Adrenal gland (tissue), 12 donors: ENCODE data around the gene FAM20C. TPM values are rescaled to one million over a fixed set of nuclear protein-coding genes. Genes with fewer than 3 reads are reported as not detected.

Experiments used
- DNase-seq, 7 donors: peaks; one replicate each; pipeline ENCODE4 v3.0.0-alpha.2; 2019 to 2020
- H3K27ac ChIP-seq, 5 donors: fragments of 200-600 bp; sonication (generic) in 4 of 5; 1 replicate in 3 of 5; 2 replicates in 2 of 5; pipeline versions ENCODE4 v1.5.1 to v1.8.0; 2016 to 2020; ENCODE audit warnings: mild to moderate bottlenecking in 1 of 5
- H3K27me3 ChIP-seq: fragments of 200-600 bp; 2 replicates; pipeline ENCODE4 v1.8.0; 2021
- H3K36me3 ChIP-seq, 2 donors: fragments of 200-600 bp; replicated peaks in 1 of 2; 1 replicate in 1 of 2; 2 replicates in 1 of 2; pipeline versions ENCODE4 v1.5.1 to v1.8.0; 2018 to 2022
- H3K4me1 ChIP-seq, 2 donors: fragments of 200-600 bp; replicated peaks in 1 of 2; 1 replicate in 1 of 2; 2 replicates in 1 of 2; pipeline versions ENCODE4 v1.5.1 to v1.8.0; 2018 to 2021
- H3K4me3 ChIP-seq, 4 donors: fragments of 200-600 bp; sonication (generic) in 3 of 4; one replicate each; pipeline ENCODE4 v1.5.1; 2016 to 2018
- H3K9me3 ChIP-seq, 3 donors: fragments of 200-600 bp; sonication (generic) in 1 of 3; replicated peaks in 1 of 3; 1 replicate in 2 of 3; 2 replicates in 1 of 3; pipeline versions ENCODE4 v1.5.1 to v1.8.0; 2016 to 2021
- POLR2A ChIP-seq, 2 donors: fragments of 450-650 bp; IDR thresholded peaks; one replicate each; pipeline ENCODE4 v1.6.1; 2017; ENCODE audit warnings: antibody characterized with exemption in 2 of 2, mild to moderate bottlenecking in 2 of 2, moderate library complexity in 1 of 2
- WGBS, 4 donors: extraction: QIAGEN DNeasy Blood & Tissue Kit in 2 of 4; methylation state at CpG; one replicate each; pipeline versions ENCODE4 v1.1.5 to v1.1.7; 2013 to 2017; 5-methylcytosine and 5-hydroxymethylcytosine counted together
- intact Hi-C, 2 donors: fragments of 100-400 bp; cut with DNase I; formaldehyde crosslinking; loops; one replicate each; pipeline versions ENCODE4 v1.14.1 to v1.15.0; 2022 to 2023
- polyA plus RNA-seq, 3 donors: library from polyadenylated mRNA; stranded (reverse); fragments of 200-250 nt in 2 of 3; fragments of 350-450 nt in 1 of 3; fragmentation: Illumina TruSeq in 1 of 3; extraction: RNeasy Lipid Tissue Mini Kit (QIAGEN cat#74804) in 1 of 3; gene quantifications; one replicate each; pipeline ENCODE4 v1.2.3, GENCODE V29; 2013 to 2014
- total RNA-seq, 9 donors: library from RNA; depleted of rRNA in 4 of 9; stranded (reverse); fragments of >200 nt in 4 of 9; fragments of 120-200 nt in 1 of 9; fragmentation: NEBNext Ultra II Directional in 1 of 9; extraction: Animal tissue kit (Norgen Biotek cat#: 25700) in 1 of 9; gene quantifications; one replicate each; pipeline versions ENCODE4 v1.1.0 to v1.2.4, GENCODE V29; 2013 to 2023
- TF ChIP-seq, protein P1 (sequence below), 6 experiments: fragments of 450-650 bp in 4 of 6; fragments of 200-600 bp in 2 of 6; sonication (generic) in 1 of 6; IDR thresholded peaks; 1 replicate in 5 of 6; 2 replicates in 1 of 6; pipeline versions ENCODE4 v1.5.1 to v1.8.0; 2016 to 2021; ENCODE audit warnings: antibody characterized with exemption in 6 of 6, mild to moderate bottlenecking in 2 of 6, moderate library complexity in 1 of 6
- donor health status: healthy with polysubstance abuse.
- donor health status: Bipolar disorder and iron deficiency.
- donor health status: DM: yes; HTN: yes; CAD: no.
- donor health status: DM: no; HTN: no; CAD: no.
- donor health status: DM: no; HTN: no; CAD: no.
- donor health status: DM: yes; HTN: yes; CAD: no.

The FAM20C gene
- total and polyA plus RNA-seq, 12 donors, result 2.8 to 57.9 (median 36.0) TPM

DNA sequence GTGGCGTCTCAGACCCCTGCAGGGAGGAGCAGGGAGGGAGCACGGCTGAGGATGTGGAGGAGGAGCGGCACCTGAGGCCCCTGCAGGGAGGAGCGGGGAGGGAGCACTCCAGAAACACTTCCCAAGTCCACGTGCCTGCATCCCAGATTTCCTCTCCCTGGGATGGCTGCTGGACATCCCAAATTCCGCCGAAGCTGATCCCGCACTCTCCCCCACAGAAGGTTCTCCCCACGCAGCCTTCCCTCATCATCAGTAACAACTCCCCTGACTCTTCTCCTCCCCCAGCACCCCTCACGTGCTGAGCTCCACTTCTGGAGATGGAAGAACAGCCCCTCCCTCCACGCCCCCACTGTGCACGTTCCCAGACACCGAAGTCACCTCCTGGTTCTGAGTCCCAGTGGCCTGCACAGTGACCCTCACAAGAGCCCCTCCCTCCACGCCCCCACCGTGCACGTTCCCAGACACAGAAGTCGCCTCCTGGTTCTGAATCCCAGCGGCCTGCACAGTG lies 79.8 kb downstream of the FAM20C start:
- no peak overlapping the region for H3K4me3 ChIP-seq
- no peaks in the 10 kb centered on the region for H3K36me3 ChIP-seq
- no peak for DNase-seq
- peaks cover 0 to 8% (median 0%) of the 10 kb centered on the region in 3 donors for H3K9me3 ChIP-seq
- H3K27ac ChIP-seq, result no peak overlapping the region
- H3K27me3 ChIP-seq, result no peaks in the 10 kb centered on the region
- H3K4me1 ChIP-seq, result peaks cover 0 to 6% of the 10 kb centered on the region in 2 donors
- no peak for TF ChIP-seq POLR2A (IDR thresholded peaks at IDR 0.05)
- TF ChIP-seq, protein P1, sequence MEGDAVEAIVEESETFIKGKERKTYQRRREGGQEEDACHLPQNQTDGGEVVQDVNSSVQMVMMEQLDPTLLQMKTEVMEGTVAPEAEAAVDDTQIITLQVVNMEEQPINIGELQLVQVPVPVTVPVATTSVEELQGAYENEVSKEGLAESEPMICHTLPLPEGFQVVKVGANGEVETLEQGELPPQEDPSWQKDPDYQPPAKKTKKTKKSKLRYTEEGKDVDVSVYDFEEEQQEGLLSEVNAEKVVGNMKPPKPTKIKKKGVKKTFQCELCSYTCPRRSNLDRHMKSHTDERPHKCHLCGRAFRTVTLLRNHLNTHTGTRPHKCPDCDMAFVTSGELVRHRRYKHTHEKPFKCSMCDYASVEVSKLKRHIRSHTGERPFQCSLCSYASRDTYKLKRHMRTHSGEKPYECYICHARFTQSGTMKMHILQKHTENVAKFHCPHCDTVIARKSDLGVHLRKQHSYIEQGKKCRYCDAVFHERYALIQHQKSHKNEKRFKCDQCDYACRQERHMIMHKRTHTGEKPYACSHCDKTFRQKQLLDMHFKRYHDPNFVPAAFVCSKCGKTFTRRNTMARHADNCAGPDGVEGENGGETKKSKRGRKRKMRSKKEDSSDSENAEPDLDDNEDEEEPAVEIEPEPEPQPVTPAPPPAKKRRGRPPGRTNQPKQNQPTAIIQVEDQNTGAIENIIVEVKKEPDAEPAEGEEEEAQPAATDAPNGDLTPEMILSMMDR (IDR thresholded peaks at IDR 0.05), result no peak
- intact Hi-C loops, result no loop called here
- WGBS, 4 donors, result 85 to 91% (median 88%) methylated on average over 18 of the region's 18 CpGs

DNA sequence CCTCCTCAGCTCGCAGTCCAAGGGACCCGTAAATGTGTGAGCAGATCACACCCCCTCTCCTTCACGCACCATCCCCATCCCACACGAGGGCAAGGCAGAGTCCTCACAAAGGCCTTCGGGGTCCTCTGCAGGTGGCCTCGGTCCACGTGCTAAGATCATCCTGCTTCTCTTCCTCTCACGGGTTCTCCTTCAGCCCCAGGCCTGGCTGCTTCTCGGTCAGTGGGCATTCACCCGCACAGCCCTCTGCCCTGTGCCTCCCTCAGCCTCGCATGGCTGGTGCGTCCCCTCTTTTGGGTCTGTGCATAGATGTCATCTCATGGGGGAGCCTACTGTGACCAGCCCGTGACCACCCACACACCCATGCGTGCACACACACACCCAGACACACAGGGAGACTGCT lies 80.3 kb downstream of the FAM20C start:
- TF ChIP-seq, protein P1 (IDR thresholded peaks at IDR 0.05), result no peak
- no peak for TF ChIP-seq POLR2A (IDR thresholded peaks at IDR 0.05)
- H3K27me3 ChIP-seq, result no peaks in the 10 kb centered on the region
- DNase-seq, result no peak

DNA sequence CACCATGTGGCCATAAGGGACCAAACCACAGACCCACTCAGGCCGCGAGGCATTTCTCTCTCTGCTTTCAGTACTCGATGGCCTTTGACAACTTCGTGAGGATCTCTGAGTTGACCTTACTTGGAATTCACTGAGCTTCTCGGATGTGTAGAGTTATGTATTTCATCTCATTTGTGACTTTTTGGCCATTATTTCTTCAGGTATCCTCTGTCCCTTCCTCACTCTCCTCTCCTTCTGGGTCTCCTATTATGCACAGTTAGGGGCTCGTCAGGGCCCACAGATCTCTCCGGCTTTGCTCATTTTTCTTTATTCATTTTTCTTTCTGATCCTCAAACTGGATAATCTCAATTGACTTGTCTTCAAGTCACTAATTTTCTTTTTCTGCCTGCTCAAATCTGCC lies 81.0 kb downstream of the FAM20C start:
- Histone ChIP-seq H3K27me3 (no peaks in the 10 kb centered on the region), H3K27ac (no peak overlapping the region), H3K4me1 (peaks cover 0 to 6% of the 10 kb centered on the region in 2 donors), H3K36me3 (no peaks in the 10 kb centered on the region), H3K4me3 (no peak overlapping the region), H3K9me3 (peaks cover 0 to 8% (median 0%) of the 10 kb centered on the region in 3 donors)
- intact Hi-C loops, result no loop called here
- DNase-seq, result no peak
- TF ChIP-seq, protein P1 (IDR thresholded peaks at IDR 0.05), result no peak
- TF ChIP-seq POLR2A (IDR thresholded peaks at IDR 0.05), result no peak
- WGBS, 4 donors, result 79 to 93% (median 90%) methylated on average over 7 of the region's 7 CpGs

More for the DNA sequence above, 80.3 kb downstream of the FAM20C start:
- intact Hi-C loops, result no loop called here
- Histone ChIP-seq H3K4me3 (no peak overlapping the region), H3K36me3 (no peaks in the 10 kb centered on the region), H3K27ac (no peak overlapping the region), H3K4me1 (peaks cover 0 to 6% of the 10 kb centered on the region in 2 donors), H3K9me3 (peaks cover 0 to 8% (median 0%) of the 10 kb centered on the region in 3 donors)
- WGBS, 4 donors, result 82 to 91% (median 86%) methylated on average over 14 of the region's 14 CpGs

DNA sequence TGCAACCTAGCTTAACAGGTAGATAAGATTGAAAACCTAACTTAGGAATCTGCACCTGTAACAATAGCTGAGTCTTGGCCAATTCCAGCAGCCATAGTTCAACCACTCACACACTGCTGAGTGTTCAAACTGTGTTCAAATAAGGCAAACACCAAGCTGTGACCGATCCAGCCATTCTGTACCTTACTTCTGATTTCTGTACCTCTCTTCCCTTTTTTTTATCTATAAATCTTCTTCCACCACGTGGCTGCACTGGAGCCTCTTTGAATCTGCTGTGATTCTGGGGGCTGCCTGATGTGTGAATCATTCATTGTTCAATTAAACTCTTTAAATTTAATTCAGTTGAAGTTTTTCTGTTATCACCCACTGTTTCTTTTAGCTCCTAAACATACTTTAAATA lies 81.9 kb downstream of the FAM20C start:
- 37 to 51% (median 46%) methylated on average over 2 of the region's 2 CpGs for WGBS, 4 donors

More for the DNA sequence above, 81.9 kb downstream of the FAM20C start:
- intact Hi-C loops, result no loop called here
- no peak for DNase-seq
- no peaks in the 10 kb centered on the region for H3K36me3 ChIP-seq
- H3K4me3 ChIP-seq, result no peak overlapping the region
- peaks cover 0 to 6% of the 10 kb centered on the region in 2 donors for H3K4me1 ChIP-seq
- H3K9me3 ChIP-seq, result peaks cover 0 to 8% (median 0%) of the 10 kb centered on the region in 3 donors
- TF ChIP-seq POLR2A (IDR thresholded peaks at IDR 0.05), result no peak
- TF ChIP-seq, protein P1 (IDR thresholded peaks at IDR 0.05), result no peak
- H3K27ac ChIP-seq, result no peak overlapping the region
- no peaks in the 10 kb centered on the region for H3K27me3 ChIP-seq
